Measurements from ENCODE around the gene ST8SIA2. TPM values are rescaled to one million over a fixed set of nuclear protein-coding genes. Genes with fewer than 3 reads are reported as not detected.

Gene ST8SIA2
- polyA plus RNA-seq, 1 donor from 2014 or later: not detected

- Mint-ChIP-seq H3K36me3 (no peaks in the 10 kb centered on the region), H3K9me3 (peaks cover 0 to 2% (median 0%) of the 10 kb centered on the region in 3 donors), H3K27ac (no peak overlapping the region)
Measured at GRCh38 chr15:92410537-92410936, 16.9 kb downstream of the ST8SIA2 start.

DNA sequence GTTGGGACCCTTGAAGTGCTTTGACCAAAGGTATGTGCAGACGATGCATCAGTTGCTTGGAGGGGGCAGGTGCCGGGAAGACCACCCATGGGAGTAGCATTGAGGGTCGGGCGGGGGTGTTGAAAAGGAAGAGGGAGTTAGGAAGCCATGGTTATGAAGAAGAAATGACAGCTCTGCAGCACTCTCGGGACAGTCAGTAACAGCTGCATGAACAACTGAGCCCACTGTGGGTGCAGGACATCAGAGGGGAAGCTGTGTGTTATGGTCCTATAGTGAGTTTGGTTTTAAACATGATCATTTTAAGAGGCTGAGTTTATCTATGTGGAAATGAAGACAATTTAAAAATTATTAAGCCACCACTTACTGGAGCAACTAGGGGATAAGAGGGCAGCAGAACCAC is 17.6 kb downstream of the ST8SIA2 start:
- Mint-ChIP-seq H3K4me1 (peaks cover 0 to 2% (median 0%) of the 10 kb centered on the region in 3 donors), H3K9me3 (peaks cover 0 to 2% (median 0%) of the 10 kb centered on the region in 3 donors), H3K27me3 (no peaks in the 10 kb centered on the region), H3K27ac (no peak overlapping the region), H3K4me3 (no peak overlapping the region), H3K36me3 (no peaks in the 10 kb centered on the region)

More at GRCh38 chr15:92410537-92410936, 16.9 kb downstream of the ST8SIA2 start:
- Mint-ChIP-seq H3K4me3 (no peak overlapping the region), H3K4me1 (peaks cover 0 to 2% (median 0%) of the 10 kb centered on the region in 3 donors), H3K27me3 (no peaks in the 10 kb centered on the region)

- Mint-ChIP-seq H3K27ac (no peak overlapping the region), H3K36me3 (no peaks in the 10 kb centered on the region), H3K27me3 (no peaks in the 10 kb centered on the region), H3K9me3 (peaks cover 0 to 2% (median 0%) of the 10 kb centered on the region in 3 donors), H3K4me3 (no peak overlapping the region), H3K4me1 (no peaks in the 10 kb centered on the region)
Measured at GRCh38 chr15:92413510-92413909, 19.8 kb downstream of the ST8SIA2 start.

GRCh38 chr15:92415639-92416297 is 22.1 kb downstream of the ST8SIA2 start:
- H3K36me3 Mint-ChIP-seq: no peaks in the 10 kb centered on the region
- H3K9me3 Mint-ChIP-seq: peaks cover 0 to 2% (median 0%) of the 10 kb centered on the region in 3 donors
- H3K27me3 Mint-ChIP-seq: no peaks in the 10 kb centered on the region
- H3K4me3 Mint-ChIP-seq: no peak overlapping the region
- peak overlapping the region in 1 of 3 donors; percentile 6 for H3K27ac Mint-ChIP-seq
- no peaks in the 10 kb centered on the region for H3K4me1 Mint-ChIP-seq

DNA sequence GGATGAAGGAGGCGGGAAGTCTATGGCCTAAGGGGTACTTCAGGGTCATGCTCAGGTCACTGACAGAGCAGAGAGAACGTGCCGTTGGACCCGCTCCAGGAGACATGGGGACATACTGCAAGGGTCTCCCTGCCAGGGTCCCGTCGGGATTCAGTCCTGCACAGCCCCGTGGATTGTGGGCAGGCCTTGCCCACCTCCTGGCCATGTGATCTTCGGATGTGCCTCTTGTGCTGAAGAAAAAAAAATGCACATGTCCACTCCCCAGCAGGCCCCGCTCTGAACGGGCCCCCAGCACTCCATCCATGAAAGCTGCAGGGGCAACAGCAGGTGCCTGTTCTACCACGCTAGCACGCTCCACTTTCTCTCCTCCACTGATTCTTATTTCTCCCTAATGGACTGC is 22.9 kb downstream of the ST8SIA2 start:
- H3K27ac Mint-ChIP-seq: peak overlapping the region in 1 of 3 donors; percentile 6

DNA sequence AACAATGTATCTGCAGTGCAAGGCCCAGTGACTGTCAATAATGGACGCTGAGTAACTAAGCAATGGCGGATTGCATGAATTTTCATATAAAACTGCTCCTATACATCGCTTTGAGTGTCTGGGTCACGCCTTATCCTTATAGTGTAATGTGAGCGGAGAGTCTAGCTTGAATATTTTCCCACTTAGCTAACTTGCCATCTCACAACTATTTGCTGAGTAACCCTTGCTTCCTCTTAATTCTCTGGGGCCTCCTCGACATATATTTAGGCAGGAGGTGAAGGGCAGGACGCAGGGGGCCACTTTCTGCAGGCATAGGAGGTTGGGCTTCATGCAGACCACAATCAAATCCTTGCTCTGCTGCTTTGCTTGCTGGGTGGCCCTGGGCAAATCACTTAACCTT is 24.0 kb downstream of the ST8SIA2 start:
- Mint-ChIP-seq H3K9me3 (peaks cover 0 to 2% (median 0%) of the 10 kb centered on the region in 3 donors), H3K36me3 (no peaks in the 10 kb centered on the region), H3K4me1 (no peaks in the 10 kb centered on the region), H3K27me3 (no peaks in the 10 kb centered on the region), H3K27ac (no peak overlapping the region), H3K4me3 (no peak overlapping the region)

More for the DNA sequence above, 22.9 kb downstream of the ST8SIA2 start:
- H3K4me3 Mint-ChIP-seq: no peak overlapping the region
- H3K27me3 Mint-ChIP-seq: no peaks in the 10 kb centered on the region
- no peaks in the 10 kb centered on the region for H3K36me3 Mint-ChIP-seq
- H3K4me1 Mint-ChIP-seq: no peaks in the 10 kb centered on the region
- H3K9me3 Mint-ChIP-seq: peaks cover 0 to 2% (median 0%) of the 10 kb centered on the region in 3 donors

DNA sequence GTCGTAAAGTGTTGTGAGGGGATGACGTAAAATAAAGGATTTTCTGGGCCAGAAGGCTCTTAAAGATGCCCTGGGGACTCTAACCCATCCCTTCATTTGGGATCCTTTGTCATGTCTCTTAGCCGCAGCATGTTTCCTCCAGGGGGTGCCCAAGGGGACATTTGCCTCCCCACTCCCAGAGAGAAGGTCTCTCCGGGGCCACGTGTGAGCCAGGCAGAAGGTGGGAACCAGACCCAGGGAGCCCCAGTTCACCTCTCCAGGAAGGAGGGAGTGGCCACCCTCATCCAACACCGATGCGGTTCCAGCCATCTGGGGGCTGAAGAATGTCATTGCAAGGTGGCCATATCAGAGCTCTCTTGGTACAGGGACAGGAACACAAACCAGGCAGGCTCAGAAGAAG is 25.2 kb downstream of the ST8SIA2 start:
- H3K4me1 Mint-ChIP-seq: no peaks in the 10 kb centered on the region
- H3K27ac Mint-ChIP-seq: no peak overlapping the region
- no peak overlapping the region for H3K4me3 Mint-ChIP-seq
- peaks cover 0 to 2% (median 0%) of the 10 kb centered on the region in 3 donors for H3K9me3 Mint-ChIP-seq
- H3K27me3 Mint-ChIP-seq: peaks cover 1% of the 10 kb centered on the region
- H3K36me3 Mint-ChIP-seq: no peaks in the 10 kb centered on the region

GRCh38 chr15:92421976-92422375 is 28.3 kb downstream of the ST8SIA2 start:
- Mint-ChIP-seq H3K27ac (no peak overlapping the region), H3K27me3 (peaks cover 13% of the 10 kb centered on the region)

GRCh38 chr15:92425578-92426225 is 32.0 kb downstream of the ST8SIA2 start:
- Mint-ChIP-seq H3K4me1 (no peaks in the 10 kb centered on the region), H3K9me3 (no peaks in the 10 kb centered on the region), H3K27me3 (peaks cover 13% of the 10 kb centered on the region), H3K27ac (no peak overlapping the region), H3K36me3 (no peaks in the 10 kb centered on the region), H3K4me3 (peak overlapping the region in 1 of 4 donors; percentile 7)

More at GRCh38 chr15:92421976-92422375, 28.3 kb downstream of the ST8SIA2 start:
- Mint-ChIP-seq H3K4me3 (no peak overlapping the region), H3K9me3 (no peaks in the 10 kb centered on the region), H3K4me1 (no peaks in the 10 kb centered on the region), H3K36me3 (no peaks in the 10 kb centered on the region)

- no peak overlapping the region for H3K27ac Mint-ChIP-seq
Measured at GRCh38 chr15:92429378-92430068, 35.8 kb downstream of the ST8SIA2 start.

GRCh38 chr15:92430069-92430440 is 36.4 kb downstream of the ST8SIA2 start:
- no peaks in the 10 kb centered on the region for H3K4me1 Mint-ChIP-seq
- H3K9me3 Mint-ChIP-seq: no peaks in the 10 kb centered on the region
- H3K36me3 Mint-ChIP-seq: no peaks in the 10 kb centered on the region
- H3K27me3 Mint-ChIP-seq: peaks cover 9% of the 10 kb centered on the region
- H3K27ac Mint-ChIP-seq: no peak overlapping the region
- no peak overlapping the region for H3K4me3 Mint-ChIP-seq

More at GRCh38 chr15:92429378-92430068, 35.8 kb downstream of the ST8SIA2 start:
- Mint-ChIP-seq H3K4me3 (no peak overlapping the region), H3K4me1 (no peaks in the 10 kb centered on the region), H3K36me3 (no peaks in the 10 kb centered on the region), H3K27me3 (peaks cover 10% of the 10 kb centered on the region), H3K9me3 (no peaks in the 10 kb centered on the region)

- Mint-ChIP-seq H3K27ac (no peak overlapping the region), H3K36me3 (no peaks in the 10 kb centered on the region)
Measured at GRCh38 chr15:92435145-92435544, 41.5 kb downstream of the ST8SIA2 start.

DNA sequence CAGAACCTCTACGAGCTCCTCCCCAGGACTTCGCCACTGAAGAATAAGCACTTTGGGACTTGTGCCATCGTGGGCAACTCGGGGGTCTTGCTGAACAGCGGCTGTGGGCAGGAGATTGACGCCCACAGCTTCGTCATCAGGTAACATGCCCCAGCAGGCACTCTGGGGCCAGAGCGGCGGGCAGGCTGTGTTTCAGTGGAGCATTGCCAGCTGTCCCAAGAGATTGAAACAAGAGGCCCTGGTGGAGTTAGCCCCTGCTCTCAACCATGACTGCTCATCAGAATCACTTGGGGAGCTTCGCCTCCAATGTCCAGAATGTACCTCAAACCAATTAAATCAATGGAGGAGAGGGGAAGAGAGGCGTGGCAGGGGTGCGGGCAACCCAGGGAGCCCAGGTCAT is 44.8 kb downstream of the ST8SIA2 start:
- H3K36me3 Mint-ChIP-seq: no peaks in the 10 kb centered on the region
- no peak overlapping the region for H3K27ac Mint-ChIP-seq
- no peaks in the 10 kb centered on the region for H3K4me1 Mint-ChIP-seq
- peaks cover 0 to 3% (median 0%) of the 10 kb centered on the region in 3 donors for H3K9me3 Mint-ChIP-seq
- no peaks in the 10 kb centered on the region for H3K27me3 Mint-ChIP-seq
- H3K4me3 Mint-ChIP-seq: no peak overlapping the region

More at GRCh38 chr15:92435145-92435544, 41.5 kb downstream of the ST8SIA2 start:
- H3K27me3 Mint-ChIP-seq: no peaks in the 10 kb centered on the region
- H3K4me1 Mint-ChIP-seq: no peaks in the 10 kb centered on the region
- peaks cover 0 to 3% (median 0%) of the 10 kb centered on the region in 3 donors for H3K9me3 Mint-ChIP-seq
- no peak overlapping the region for H3K4me3 Mint-ChIP-seq

- Mint-ChIP-seq H3K36me3 (no peaks in the 10 kb centered on the region), H3K27ac (no peak overlapping the region), H3K4me3 (no peak overlapping the region), H3K9me3 (peaks cover 0 to 3% (median 0%) of the 10 kb centered on the region in 3 donors), H3K4me1 (no peaks in the 10 kb centered on the region), H3K27me3 (no peaks in the 10 kb centered on the region)
Measured at GRCh38 chr15:92443381-92443780, 49.7 kb downstream of the ST8SIA2 start.

DNA sequence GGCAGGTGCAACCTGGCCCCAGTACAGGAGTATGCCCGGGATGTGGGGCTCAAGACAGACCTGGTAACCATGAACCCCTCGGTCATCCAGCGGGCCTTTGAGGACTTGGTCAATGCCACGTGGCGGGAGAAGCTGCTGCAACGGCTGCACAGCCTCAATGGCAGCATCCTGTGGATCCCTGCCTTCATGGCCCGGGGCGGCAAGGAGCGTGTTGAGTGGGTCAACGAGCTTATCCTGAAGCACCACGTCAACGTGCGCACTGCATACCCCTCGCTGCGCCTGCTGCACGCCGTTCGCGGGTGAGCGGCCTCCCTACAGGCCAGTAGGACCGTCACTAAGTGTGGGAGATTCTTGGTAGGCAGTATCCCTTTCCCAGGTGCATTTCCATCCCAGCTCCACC is 51.0 kb downstream of the ST8SIA2 start:
- Mint-ChIP-seq H3K4me3 (no peak overlapping the region), H3K27ac (no peak overlapping the region), H3K4me1 (no peaks in the 10 kb centered on the region), H3K36me3 (no peaks in the 10 kb centered on the region), H3K27me3 (no peaks in the 10 kb centered on the region), H3K9me3 (no peaks in the 10 kb centered on the region)

Measured in IgD-negative memory B cell (primary cell).